HepG2 (cell line): ENCODE results near the gene MYRIP. TPM values are rescaled to one million over a fixed set of nuclear protein-coding genes. Genes with fewer than 3 reads are reported as not detected.

Source experiments
- ADNP ChIP-seq: sonication (generic); formaldehyde crosslinking; IDR thresholded peaks from 2 replicates; pipeline ENCODE4 v1.4.0; 2020; ENCODE audit warnings: missing genetic modification reagents
- AGO2 ChIP-seq: fragments of 200-400 bp; formaldehyde crosslinking; optimal IDR thresholded peaks from 2 replicates; pipeline ENCODE3; 2017; ENCODE audit warnings: mild to moderate bottlenecking, low read depth, low read length, moderate library complexity
- ARID3A ChIP-seq: IDR thresholded peaks from 2 replicates; pipeline ENCODE4 v1.6.1; 2012; ENCODE audit warnings: low read depth, low read length, improper control_type of control experiment
- ETV5 ChIP-seq: IDR thresholded peaks from 2 replicates; pipeline ENCODE4 v1.6.1; 2018; ENCODE audit warnings: missing biosample characterization, missing genetic modification reagents, inconsistent platforms, borderline replicate concordance
- HCFC1 ChIP-seq: fragments of 150-350 bp; IDR thresholded peaks from 2 replicates; pipeline ENCODE4 v1.6.1; 2014; ENCODE audit warnings: low read depth, low read length
- MAZ ChIP-seq, 2 experiments: sonication (generic) in 1 of 2; formaldehyde crosslinking in 1 of 2; IDR thresholded peaks; 2 replicates each; pipeline versions ENCODE4 v1.5.0 to v1.6.1; 2012 to 2020; ENCODE audit warnings: low read depth in 2 of 2, mild to moderate bottlenecking in 2 of 2, borderline replicate concordance in 1 of 2, improper control_type of control experiment in 1 of 2, low read length in 1 of 2, missing genetic modification reagents in 1 of 2, moderate library complexity in 1 of 2
- MBD4 ChIP-seq: IDR thresholded peaks from 2 replicates; pipeline ENCODE4 v1.6.1; 2012; ENCODE audit warnings: low read length, inconsistent platforms, borderline replicate concordance
- POLR2AphosphoS2 ChIP-seq: IDR thresholded peaks from 2 replicates; pipeline ENCODE4 v1.6.1; 2011; ENCODE audit warnings: low read depth, low read length, improper control_type of control experiment
- SP2 ChIP-seq: sonication (generic); formaldehyde crosslinking; IDR thresholded peaks from 2 replicates; pipeline ENCODE4 v1.5.1; 2020; ENCODE audit warnings: mild to moderate bottlenecking, missing genetic modification reagents
- ZMYM4 ChIP-seq: sonication (generic); formaldehyde crosslinking; IDR thresholded peaks from 2 replicates; pipeline ENCODE4 v1.8.1; 2023; ENCODE audit warnings: mild to moderate bottlenecking, missing genetic modification reagents
- ZNF567 ChIP-seq: sonication (generic); formaldehyde crosslinking; IDR thresholded peaks from 2 replicates; pipeline ENCODE4 v1.8.1; 2023; ENCODE audit warnings: mild to moderate bottlenecking, missing genetic modification reagents, borderline replicate concordance
- ZNF607 ChIP-seq: sonication (generic); formaldehyde crosslinking; IDR thresholded peaks from 2 replicates; pipeline ENCODE4 v1.5.1; 2020; ENCODE audit warnings: missing genetic modification reagents, mild to moderate bottlenecking, borderline replicate concordance
- ZNF687 ChIP-seq: sonication (generic); formaldehyde crosslinking; IDR thresholded peaks from 2 replicates; pipeline ENCODE4 v1.5.1; 2020; ENCODE audit warnings: mild to moderate bottlenecking, missing genetic modification reagents, moderate library complexity
- ZNF781 ChIP-seq: sonication (generic); formaldehyde crosslinking; IDR thresholded peaks from 2 replicates; pipeline ENCODE4 v1.5.1; 2020; ENCODE audit warnings: borderline replicate concordance, mild to moderate bottlenecking, missing genetic modification reagents; ENCODE audit errors: not compliant biosample characterization
- polyA plus RNA-seq, 8 experiments: library from polyadenylated mRNA; depleted of rRNA in 3 of 8; stranded (reverse) in 7 of 8; unstranded in 1 of 8; fragments of >200 nt; fragmentation: Illumina TruSeq in 4 of 8; extraction: Trizol in 4 of 8; gene quantifications; 2 replicates each; pipeline versions ENCODE4 v1.2.1 to v1.2.3, GENCODE V29; 2011 to 2016; ENCODE audit warnings: low read depth in 4 of 8, missing spikeins in 1 of 8, mixed read lengths in 1 of 8; ENCODE audit not compliant: insufficient read depth in 1 of 8
- total RNA-seq, 5 experiments: library from RNA; depleted of rRNA; stranded (reverse); fragments of >200 nt; fragmentation: Illumina TruSeq; extraction: Trizol; gene quantifications; 2 replicates each; pipeline ENCODE4 v1.2.3, GENCODE V29; 2016; ENCODE audit warnings: low read depth in 1 of 5
- TF ChIP-seq, protein P1 (sequence below): sonication (generic); formaldehyde crosslinking; IDR thresholded peaks from 2 replicates; pipeline ENCODE4 v1.4.0; 2020; ENCODE audit warnings: mild to moderate bottlenecking, missing genetic modification reagents
- TF ChIP-seq, protein P2 (sequence below): sonication (generic); formaldehyde crosslinking; IDR thresholded peaks from 2 replicates; pipeline ENCODE4 v1.4.0; 2020; ENCODE audit warnings: missing genetic modification reagents, low read depth, mild to moderate bottlenecking, borderline replicate concordance
- TF ChIP-seq, protein P3 (sequence below): sonication (generic); formaldehyde crosslinking; IDR thresholded peaks from 2 replicates; pipeline ENCODE4 v1.9.0; 2022; ENCODE audit warnings: missing genetic modification reagents, mild to moderate bottlenecking, borderline replicate concordance

Gene MYRIP
- total and polyA plus RNA-seq, 2 of the 13 experiments (the other 11 are each of a cell fraction or from before 2014, with no cell fraction given): 0.64 to 0.84 TPM

GRCh38 chr3:39809995-39810595, 686 bp downstream of the MYRIP start (continued):
- TF ChIP-seq, protein P1, sequence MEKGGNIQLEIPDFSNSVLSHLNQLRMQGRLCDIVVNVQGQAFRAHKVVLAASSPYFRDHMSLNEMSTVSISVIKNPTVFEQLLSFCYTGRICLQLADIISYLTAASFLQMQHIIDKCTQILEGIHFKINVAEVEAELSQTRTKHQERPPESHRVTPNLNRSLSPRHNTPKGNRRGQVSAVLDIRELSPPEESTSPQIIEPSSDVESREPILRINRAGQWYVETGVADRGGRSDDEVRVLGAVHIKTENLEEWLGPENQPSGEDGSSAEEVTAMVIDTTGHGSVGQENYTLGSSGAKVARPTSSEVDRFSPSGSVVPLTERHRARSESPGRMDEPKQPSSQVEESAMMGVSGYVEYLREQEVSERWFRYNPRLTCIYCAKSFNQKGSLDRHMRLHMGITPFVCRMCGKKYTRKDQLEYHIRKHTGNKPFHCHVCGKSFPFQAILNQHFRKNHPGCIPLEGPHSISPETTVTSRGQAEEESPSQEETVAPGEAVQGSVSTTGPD (CRISPR knock-in tag): no peak
- TF ChIP-seq AGO2 (no peak), MBD4 (no peak), MAZ (IDR thresholded peaks at IDR 0.05; ENCODE audit: borderline replicate concordance, low read depth, low read length) (no peak), MAZ (CRISPR knock-in tag; IDR thresholded peaks at IDR 0.05; ENCODE audit: low read depth) (no peak), HCFC1 (no peak), ZNF781 (no peak), SP2 (CRISPR knock-in tag) (no peak), ARID3A (no peak), POLR2AphosphoS2 (no peak), ZMYM4 (CRISPR knock-in tag) (0 out of 2 replicates have a peak, but pooled peaks have one; percentile 12), ZNF687 (CRISPR knock-in tag) (peak; percentile 11), ZNF607 (CRISPR knock-in tag) (no peak), ADNP (no peak), ETV5 (CRISPR knock-in tag) (no peak), ZNF567 (CRISPR knock-in tag) (no peak)
- TF ChIP-seq, protein P2, sequence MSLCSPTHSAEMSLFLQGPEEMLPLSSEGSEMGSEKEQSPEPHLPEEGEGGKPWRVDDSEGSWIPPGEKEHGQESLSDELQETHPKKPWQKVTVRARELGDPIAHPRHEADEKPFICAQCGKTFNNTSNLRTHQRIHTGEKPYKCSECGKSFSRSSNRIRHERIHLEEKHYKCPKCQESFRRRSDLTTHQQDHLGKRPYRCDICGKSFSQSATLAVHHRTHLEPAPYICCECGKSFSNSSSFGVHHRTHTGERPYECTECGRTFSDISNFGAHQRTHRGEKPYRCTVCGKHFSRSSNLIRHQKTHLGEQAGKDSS (CRISPR knock-in tag): 0 out of 2 replicates have a peak, but pooled peaks have one; percentile 45
- TF ChIP-seq, protein P3, sequence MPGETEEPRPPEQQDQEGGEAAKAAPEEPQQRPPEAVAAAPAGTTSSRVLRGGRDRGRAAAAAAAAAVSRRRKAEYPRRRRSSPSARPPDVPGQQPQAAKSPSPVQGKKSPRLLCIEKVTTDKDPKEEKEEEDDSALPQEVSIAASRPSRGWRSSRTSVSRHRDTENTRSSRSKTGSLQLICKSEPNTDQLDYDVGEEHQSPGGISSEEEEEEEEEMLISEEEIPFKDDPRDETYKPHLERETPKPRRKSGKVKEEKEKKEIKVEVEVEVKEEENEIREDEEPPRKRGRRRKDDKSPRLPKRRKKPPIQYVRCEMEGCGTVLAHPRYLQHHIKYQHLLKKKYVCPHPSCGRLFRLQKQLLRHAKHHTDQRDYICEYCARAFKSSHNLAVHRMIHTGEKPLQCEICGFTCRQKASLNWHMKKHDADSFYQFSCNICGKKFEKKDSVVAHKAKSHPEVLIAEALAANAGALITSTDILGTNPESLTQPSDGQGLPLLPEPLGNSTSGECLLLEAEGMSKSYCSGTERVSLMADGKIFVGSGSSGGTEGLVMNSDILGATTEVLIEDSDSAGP: 0 out of 2 replicates have a peak, but pooled peaks have one; percentile 4
